ENCODE measurements around the gene DERA. TPM values are rescaled to one million over a fixed set of nuclear protein-coding genes. Genes with fewer than 3 reads are reported as not detected.

Gene DERA
- total RNA-seq, 1 donor from 2014 or later, result 21.2 TPM

DNA sequence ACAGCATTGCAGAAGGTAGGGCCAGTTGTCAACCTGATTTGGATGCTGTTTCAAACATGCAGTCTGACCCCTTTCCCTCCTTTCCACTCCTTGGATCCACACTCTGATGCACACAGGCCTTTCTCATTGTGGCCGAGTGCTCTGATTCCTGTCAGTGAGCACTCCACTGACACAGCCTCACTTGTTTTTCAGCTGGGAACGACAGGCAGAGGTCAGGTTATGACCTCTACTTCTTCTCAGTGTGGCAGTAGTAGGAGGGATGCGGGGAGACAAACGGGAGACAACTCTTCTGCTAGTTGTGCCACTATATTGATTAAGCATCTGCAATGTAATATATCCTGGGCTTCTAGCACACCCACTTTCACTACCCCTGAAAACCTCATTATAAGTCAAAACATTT, 61.8 kb downstream of the DERA start:
- DNase-seq, result no peak
- Mint-ChIP-seq H3K4me3 (no peak overlapping the region), H3K4me1 (no peaks in the 10 kb centered on the region), H3K27ac (no peak overlapping the region), H3K27me3 (no peaks in the 10 kb centered on the region), H3K9me3 (no peaks in the 10 kb centered on the region), H3K36me3 (ENCODE audit: low read depth) (peaks cover 39% of the 10 kb centered on the region)
- POLR2A ChIA-PET, result no interaction called here
- TF ChIP-seq CTCF (IDR thresholded peaks at IDR 0.05), result no peak
- intact Hi-C loops (cut with micrococcal nuclease), result no loop called here
- ATAC-seq (ENCODE audit: low read depth), result no peak
- CTCF ChIA-PET, result no interaction called here

GRCh38 chr12:15977999-15978951, 67.1 kb downstream of the DERA start:
- Mint-ChIP-seq H3K27me3 (no peaks in the 10 kb centered on the region), H3K4me1 (no peaks in the 10 kb centered on the region), H3K36me3 (ENCODE audit: low read depth) (peaks cover 29% of the 10 kb centered on the region), H3K4me3 (no peak overlapping the region), H3K9me3 (no peaks in the 10 kb centered on the region), H3K27ac (no peak overlapping the region)
- CTCF ChIA-PET, result no interaction called here
- no peak for ATAC-seq (ENCODE audit: low read depth)
- POLR2A ChIA-PET, result no interaction called here
- DNase-seq, result no peak
- intact Hi-C loops (cut with micrococcal nuclease), result no loop called here
- no peak for TF ChIP-seq CTCF (IDR thresholded peaks at IDR 0.05)

GRCh38 chr12:15979096-15980092, 68.3 kb downstream of the DERA start:
- Mint-ChIP-seq H3K36me3 (ENCODE audit: low read depth) (peaks cover 40% of the 10 kb centered on the region), H3K9me3 (no peaks in the 10 kb centered on the region), H3K27ac (no peak overlapping the region), H3K4me1 (no peaks in the 10 kb centered on the region), H3K4me3 (no peak overlapping the region), H3K27me3 (no peaks in the 10 kb centered on the region)
- ChIA-PET POLR2A (no interaction called here), CTCF (interaction anchor here (0.6 kb wide), 1 partner anchor 22 kb away, joined by 4 read pairs; no protein-coding TSS in a partner anchor)
- DNase-seq (no peak), ATAC-seq (ENCODE audit: low read depth) (no peak)
- no peak for TF ChIP-seq CTCF (IDR thresholded peaks at IDR 0.05)
- intact Hi-C loops (cut with micrococcal nuclease), result no loop called here

DNA sequence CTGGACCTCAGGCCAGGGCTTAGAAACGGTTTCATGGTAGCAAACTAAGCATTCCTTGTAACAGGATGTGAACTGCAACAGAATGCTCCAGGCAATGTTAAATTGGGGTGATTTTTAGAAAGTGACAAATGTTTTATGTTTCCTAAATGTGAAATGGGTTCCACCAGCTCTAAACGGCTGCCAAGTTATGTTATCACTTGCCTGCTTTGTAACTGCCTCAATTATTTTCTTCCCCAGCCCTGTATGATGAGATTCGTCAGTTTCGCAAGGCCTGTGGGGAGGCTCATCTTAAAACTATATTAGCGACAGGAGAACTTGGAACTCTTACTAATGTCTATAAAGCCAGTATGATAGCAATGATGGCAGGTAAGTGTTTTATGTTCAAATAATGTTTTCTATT, 70.9 kb downstream of the DERA start:
- no peak overlapping the region for H3K4me3 Mint-ChIP-seq
- peaks cover 4% of the 10 kb centered on the region for H3K9me3 Mint-ChIP-seq
- DNase-seq, result no peak
- H3K27ac Mint-ChIP-seq, result no peak overlapping the region
- ATAC-seq (ENCODE audit: low read depth), result no peak
- no peak for TF ChIP-seq CTCF (IDR thresholded peaks at IDR 0.05)
- POLR2A ChIA-PET, result no interaction called here
- peaks cover 53% of the 10 kb centered on the region for H3K36me3 Mint-ChIP-seq (ENCODE audit: low read depth)
- no peaks in the 10 kb centered on the region for H3K27me3 Mint-ChIP-seq
- CTCF ChIA-PET, result no interaction called here
- intact Hi-C loops (cut with micrococcal nuclease), result no loop called here
- H3K4me1 Mint-ChIP-seq, result peaks cover 22% of the 10 kb centered on the region

DNA sequence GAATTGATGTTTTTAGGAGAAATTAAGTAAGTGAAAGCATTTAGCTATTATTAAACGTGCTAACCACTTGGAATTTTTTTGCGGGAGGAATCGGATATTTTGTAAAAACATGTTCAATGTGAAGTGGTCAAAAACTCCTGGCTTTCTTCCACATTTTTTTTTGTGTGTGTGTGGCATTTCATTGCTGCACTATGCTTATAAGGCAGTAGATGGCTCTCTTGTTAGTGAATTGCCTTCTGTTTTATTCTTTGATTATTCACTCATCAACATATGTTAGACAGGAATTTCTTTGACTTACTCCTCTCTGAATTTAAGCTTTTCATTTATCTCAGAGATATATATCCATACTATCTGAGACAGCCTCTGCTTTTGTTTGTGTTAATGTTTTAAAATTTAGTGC, 71.3 kb downstream of the DERA start:
- peaks cover 52% of the 10 kb centered on the region for H3K36me3 Mint-ChIP-seq (ENCODE audit: low read depth)
- ATAC-seq (ENCODE audit: low read depth), result no peak
- ChIA-PET POLR2A (no interaction called here), CTCF (no interaction called here)
- TF ChIP-seq CTCF (IDR thresholded peaks at IDR 0.05), result no peak
- no peak for DNase-seq
- intact Hi-C loops (cut with micrococcal nuclease), result no loop called here
- peaks cover 4% of the 10 kb centered on the region for H3K9me3 Mint-ChIP-seq
- H3K27ac Mint-ChIP-seq, result no peak overlapping the region
- H3K4me3 Mint-ChIP-seq, result no peak overlapping the region
- peaks cover 22% of the 10 kb centered on the region for H3K4me1 Mint-ChIP-seq
- no peaks in the 10 kb centered on the region for H3K27me3 Mint-ChIP-seq
